GM12872 (cell line): Measurements from ENCODE around the gene MTF2.

Experiments
- TF ChIP-seq, protein P1 (sequence below): IDR thresholded peaks from 3 replicates; pipeline ENCODE4 v1.5.1; 2011; ENCODE audit warnings: low read depth, mild to moderate bottlenecking, low read length, moderate library complexity; ENCODE audit not compliant: insufficient read depth

MTF2 gene

DNA sequence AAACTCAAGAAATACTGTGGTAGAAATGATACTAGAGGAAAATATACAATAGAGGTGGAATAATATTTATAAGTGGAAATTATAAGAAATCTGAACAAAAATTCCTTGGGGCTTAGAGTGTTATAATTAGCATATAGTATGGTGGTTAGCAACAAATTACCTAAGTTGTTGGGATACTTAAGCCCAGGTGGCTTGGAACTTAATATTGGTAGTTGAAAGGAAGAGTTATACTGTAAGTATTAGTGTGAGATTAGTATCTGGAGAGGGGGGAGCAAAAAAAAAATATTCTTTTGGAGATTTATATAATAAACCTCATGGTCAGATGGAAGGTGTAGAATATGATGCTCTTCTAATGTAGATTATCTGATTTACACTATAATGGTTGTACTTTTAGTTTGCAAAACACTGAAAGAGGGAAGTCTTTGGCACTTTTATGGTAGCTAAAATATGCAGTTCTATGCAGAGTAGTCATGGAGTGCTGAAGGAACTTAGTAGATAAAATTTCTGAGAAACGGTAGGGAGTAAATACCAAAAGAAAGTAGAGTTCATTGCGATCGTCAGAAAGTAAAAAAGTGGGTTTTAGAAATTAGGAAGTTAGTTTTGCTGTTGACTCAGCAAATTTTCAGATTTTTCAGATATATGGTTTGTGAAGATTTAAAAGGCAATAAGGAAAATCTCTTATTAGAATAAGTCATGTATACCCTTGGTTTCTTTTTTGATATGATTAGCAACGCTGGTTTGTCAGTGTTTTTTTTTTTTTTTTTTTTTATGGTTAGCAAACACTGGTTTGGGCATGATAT is 45.7 kb downstream of the MTF2 start:
- TF ChIP-seq, protein P1, sequence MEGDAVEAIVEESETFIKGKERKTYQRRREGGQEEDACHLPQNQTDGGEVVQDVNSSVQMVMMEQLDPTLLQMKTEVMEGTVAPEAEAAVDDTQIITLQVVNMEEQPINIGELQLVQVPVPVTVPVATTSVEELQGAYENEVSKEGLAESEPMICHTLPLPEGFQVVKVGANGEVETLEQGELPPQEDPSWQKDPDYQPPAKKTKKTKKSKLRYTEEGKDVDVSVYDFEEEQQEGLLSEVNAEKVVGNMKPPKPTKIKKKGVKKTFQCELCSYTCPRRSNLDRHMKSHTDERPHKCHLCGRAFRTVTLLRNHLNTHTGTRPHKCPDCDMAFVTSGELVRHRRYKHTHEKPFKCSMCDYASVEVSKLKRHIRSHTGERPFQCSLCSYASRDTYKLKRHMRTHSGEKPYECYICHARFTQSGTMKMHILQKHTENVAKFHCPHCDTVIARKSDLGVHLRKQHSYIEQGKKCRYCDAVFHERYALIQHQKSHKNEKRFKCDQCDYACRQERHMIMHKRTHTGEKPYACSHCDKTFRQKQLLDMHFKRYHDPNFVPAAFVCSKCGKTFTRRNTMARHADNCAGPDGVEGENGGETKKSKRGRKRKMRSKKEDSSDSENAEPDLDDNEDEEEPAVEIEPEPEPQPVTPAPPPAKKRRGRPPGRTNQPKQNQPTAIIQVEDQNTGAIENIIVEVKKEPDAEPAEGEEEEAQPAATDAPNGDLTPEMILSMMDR, result no peak

DNA sequence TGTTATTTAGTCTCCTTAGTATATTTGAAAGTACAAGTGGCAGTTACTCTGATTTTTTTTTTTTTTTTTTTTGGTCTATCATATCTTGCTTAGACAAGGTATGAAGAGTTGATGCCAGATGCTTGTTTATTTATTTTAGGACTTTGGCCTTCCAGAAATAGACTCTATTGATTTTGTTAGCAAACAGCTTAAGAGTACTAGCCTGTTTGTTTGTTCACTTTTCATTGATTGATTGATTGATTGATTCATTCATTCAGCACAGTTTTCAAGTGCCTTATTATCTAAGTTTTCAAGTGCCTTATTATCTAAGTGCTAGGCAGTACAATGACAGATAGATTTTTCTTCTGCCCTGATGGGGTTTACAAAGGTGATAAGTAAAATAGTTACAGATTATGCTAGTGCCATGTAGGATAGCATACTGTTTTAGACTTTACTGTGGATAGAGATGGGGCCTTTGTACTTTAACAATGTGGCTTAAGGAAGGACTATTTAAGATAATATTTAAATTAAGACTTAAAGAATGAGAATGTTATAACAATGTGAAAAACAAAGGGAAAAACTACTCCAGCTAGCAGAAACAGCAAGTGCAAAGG is 50.5 kb downstream of the MTF2 start:
- TF ChIP-seq, protein P1, result no peak

DNA sequence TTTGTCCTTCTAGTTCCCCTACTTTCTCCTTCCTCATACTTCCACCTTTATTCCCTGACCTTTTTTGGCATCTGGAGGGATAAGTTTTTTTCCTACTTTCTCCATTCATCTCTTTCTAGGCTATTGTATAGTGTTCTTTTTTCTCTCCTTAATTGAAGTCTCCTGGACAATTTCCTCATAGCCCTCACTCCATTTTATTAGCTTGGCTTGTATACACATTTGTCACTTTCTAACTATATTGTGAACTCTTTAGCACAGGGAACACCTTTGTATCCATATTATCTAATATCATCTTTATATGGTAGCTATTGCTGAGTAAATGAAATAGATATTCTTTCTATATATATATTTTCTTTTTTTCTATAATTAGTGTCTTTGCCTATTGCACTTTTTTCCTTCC is 53.6 kb downstream of the MTF2 start:
- TF ChIP-seq, protein P1, result no peak

DNA sequence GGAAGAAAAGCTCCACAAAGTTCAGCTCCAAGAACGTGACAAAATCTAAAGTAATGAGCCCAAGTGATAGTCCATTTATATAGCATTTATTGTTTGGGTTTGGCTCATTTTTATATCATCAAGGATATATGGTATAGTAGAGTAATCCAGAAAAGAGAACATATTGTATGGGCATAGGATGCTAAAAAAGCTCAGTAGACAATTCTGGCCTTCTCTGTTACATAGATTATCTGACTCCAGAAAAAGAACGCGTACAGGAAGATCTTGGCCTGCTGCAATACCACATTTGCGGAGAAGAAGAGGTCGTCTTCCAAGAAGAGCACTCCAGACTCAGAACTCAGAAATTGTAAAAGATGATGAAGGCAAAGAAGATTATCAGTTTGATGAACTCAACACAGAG is 57.4 kb downstream of the MTF2 start:
- TF ChIP-seq, protein P1, result no peak

DNA sequence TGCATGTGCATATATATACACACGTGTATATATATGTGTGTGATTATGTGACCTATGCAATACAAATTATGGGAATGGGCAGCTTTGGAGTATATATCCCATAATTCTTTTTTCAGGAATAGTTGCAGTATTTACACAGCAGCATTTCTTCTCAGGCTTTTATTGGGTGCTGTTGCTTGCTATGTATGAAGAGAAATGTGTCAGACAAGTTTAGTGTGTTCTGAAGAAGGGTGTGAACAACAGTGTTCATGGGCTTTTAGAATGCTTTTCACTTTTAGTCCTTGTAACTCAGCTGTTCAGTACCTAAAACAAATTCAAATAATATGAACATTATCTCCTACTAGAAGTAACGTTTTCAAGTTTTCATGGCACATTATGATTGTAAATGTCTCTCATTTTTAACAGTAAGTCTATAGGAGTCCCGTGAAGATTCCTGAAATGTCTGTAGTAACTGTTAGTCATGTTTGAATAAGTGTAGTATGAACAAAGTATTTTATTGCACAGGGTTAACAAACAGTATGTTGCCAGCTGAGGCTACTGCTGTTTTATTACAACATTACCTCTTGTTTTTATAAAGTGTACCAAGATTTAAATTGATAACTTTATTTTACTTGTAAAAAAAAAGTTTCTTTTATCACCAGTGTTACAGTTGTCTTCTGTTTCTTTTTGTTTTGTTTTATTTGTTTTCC is 58.7 kb downstream of the MTF2 start:
- TF ChIP-seq, protein P1, result no peak

DNA sequence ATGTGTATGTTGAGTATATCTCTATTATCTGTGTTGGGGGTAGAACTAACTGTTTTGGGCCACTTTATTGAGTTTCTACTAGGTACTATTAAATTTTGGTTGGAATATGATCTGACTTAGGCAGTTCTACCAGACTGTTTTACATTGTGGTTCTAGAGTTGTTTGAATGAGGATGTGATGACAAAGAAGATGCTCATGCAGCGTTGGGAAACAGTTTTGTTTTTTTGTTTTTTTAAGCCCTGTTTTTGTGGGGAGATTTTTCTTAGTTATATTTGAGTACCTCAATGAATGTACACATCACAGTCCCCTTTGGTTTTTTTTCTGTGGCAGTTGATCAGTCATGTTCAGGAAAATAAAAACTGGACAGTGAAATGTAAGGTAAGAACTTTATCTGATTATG is 61.0 kb downstream of the MTF2 start:
- TF ChIP-seq, protein P1, result no peak

DNA sequence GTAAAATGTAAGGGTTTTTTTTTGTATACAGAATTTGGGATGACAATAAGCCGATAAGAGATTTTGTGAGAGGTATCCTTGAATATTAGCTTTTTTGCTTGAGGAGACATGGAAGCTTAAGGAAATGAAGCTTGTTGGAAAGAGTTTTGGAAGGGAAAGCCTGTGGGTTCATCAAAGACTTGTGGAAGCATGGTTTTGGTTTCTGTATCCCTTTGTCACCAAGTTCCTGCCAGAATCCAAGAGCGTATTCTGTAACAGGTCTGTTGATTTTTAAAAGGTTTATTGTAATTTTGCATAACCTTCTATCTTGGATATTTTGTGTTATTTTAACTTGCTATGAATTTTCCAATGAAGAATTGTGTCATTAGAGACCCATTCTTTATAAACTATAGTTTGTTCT is 63.1 kb downstream of the MTF2 start:
- TF ChIP-seq, protein P1, result no peak
